Measurements from ENCODE around the gene GUCY1A1. TPM values are rescaled to one million over a fixed set of nuclear protein-coding genes. Genes with fewer than 3 reads are reported as not detected.

Gene GUCY1A1
- total RNA-seq, 3 donors from 2014 or later, result 8.2 to 75.8 (median 57.0) TPM

DNA sequence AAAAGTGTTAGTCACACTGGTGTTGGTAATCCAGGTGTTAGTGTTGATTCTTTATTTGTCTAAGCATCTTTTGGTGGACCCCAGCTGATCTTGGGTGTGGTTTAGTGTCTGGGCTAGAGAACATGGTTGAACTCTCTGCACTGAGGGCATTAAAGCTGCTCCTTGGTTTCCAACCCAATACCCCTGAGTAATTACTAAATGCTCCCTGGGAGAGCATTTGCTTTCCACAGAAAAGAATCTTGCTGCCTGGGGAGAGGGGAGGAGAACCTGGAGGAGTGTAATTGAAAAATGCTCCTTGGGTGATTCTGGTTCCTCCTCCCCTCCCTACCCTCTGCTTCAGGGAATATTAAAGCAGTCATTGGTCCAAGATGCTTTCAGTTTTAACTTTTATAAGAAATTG lies 95.3 kb downstream of the GUCY1A1 start:
- intact Hi-C loops (cut with DNase I; ENCODE audit: low total_unique reads), result no loop called here
- H3K4me1 ChIP-seq, result no peaks in the 10 kb centered on the region

DNA sequence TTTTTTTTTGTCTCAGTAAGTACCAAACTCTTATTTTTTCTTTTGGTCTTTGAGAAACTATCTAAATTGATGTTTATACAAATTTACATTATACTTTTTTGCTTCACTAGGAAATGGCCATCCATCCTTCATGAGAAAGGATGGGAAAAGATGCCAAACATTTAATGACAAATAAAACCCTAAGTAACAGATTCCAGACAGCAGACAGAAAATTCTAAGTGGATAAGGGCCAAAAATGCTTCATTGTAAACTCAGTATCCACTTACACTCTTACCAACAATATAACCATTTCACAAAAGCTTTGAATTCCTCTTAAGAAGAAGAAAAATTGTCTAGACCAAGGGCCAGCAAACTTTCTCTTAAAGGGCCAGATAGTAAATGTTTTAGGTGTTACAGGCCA lies 95.7 kb downstream of the GUCY1A1 start:
- no peak overlapping the region for H3K4me3 ChIP-seq
- no peak overlapping the region for H3K27ac ChIP-seq
- TF ChIP-seq, protein P1, sequence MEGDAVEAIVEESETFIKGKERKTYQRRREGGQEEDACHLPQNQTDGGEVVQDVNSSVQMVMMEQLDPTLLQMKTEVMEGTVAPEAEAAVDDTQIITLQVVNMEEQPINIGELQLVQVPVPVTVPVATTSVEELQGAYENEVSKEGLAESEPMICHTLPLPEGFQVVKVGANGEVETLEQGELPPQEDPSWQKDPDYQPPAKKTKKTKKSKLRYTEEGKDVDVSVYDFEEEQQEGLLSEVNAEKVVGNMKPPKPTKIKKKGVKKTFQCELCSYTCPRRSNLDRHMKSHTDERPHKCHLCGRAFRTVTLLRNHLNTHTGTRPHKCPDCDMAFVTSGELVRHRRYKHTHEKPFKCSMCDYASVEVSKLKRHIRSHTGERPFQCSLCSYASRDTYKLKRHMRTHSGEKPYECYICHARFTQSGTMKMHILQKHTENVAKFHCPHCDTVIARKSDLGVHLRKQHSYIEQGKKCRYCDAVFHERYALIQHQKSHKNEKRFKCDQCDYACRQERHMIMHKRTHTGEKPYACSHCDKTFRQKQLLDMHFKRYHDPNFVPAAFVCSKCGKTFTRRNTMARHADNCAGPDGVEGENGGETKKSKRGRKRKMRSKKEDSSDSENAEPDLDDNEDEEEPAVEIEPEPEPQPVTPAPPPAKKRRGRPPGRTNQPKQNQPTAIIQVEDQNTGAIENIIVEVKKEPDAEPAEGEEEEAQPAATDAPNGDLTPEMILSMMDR (IDR thresholded peaks at IDR 0.05), result no peak
- TF ChIP-seq POLR2AphosphoS5 (IDR thresholded peaks at IDR 0.05) (no peak), POLR2A (IDR thresholded peaks at IDR 0.05) (no peak)
- DNase-seq (ENCODE audit: low spot score in 2 of 2), result no peak
- intact Hi-C loops (cut with DNase I; ENCODE audit: low total_unique reads), result no loop called here
- H3K36me3 ChIP-seq, result no peaks in the 10 kb centered on the region
- H3K9me3 ChIP-seq, result no peaks in the 10 kb centered on the region
- no peaks in the 10 kb centered on the region for H3K27me3 ChIP-seq
- H3K4me1 ChIP-seq, result no peaks in the 10 kb centered on the region

More for the DNA sequence above, 95.3 kb downstream of the GUCY1A1 start:
- Histone ChIP-seq H3K9me3 (no peaks in the 10 kb centered on the region), H3K27ac (no peak overlapping the region), H3K27me3 (no peaks in the 10 kb centered on the region), H3K36me3 (no peaks in the 10 kb centered on the region), H3K4me3 (no peak overlapping the region)
- TF ChIP-seq, protein P1 (IDR thresholded peaks at IDR 0.05), result no peak
- TF ChIP-seq POLR2AphosphoS5 (IDR thresholded peaks at IDR 0.05) (no peak), POLR2A (IDR thresholded peaks at IDR 0.05) (no peak)
- DNase-seq (ENCODE audit: low spot score in 2 of 2), result no peak

DNA sequence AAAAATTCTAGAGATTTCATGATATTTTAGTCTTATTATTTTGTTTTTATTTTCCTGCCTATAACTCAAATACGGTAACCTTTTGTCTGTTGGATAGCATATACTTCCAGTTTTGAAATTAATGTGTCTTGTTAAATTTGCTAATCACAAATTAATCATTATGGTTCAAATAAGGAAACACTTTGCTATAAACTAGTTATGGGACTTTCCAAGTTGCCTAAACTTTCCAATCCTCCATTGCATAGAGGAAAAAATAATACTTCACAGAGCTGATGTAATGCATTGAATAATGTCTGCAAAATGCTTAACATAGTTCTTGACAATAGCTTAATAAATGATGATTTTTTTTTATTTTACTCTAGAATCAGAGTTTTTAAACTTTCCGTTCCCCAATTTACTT lies 96.9 kb downstream of the GUCY1A1 start:
- Histone ChIP-seq H3K4me1 (no peaks in the 10 kb centered on the region), H3K36me3 (no peaks in the 10 kb centered on the region), H3K9me3 (no peaks in the 10 kb centered on the region), H3K4me3 (no peak overlapping the region), H3K27ac (no peak overlapping the region), H3K27me3 (no peaks in the 10 kb centered on the region)
- TF ChIP-seq POLR2AphosphoS5 (IDR thresholded peaks at IDR 0.05) (no peak), POLR2A (IDR thresholded peaks at IDR 0.05) (no peak)
- TF ChIP-seq, protein P1 (IDR thresholded peaks at IDR 0.05), result no peak
- DNase-seq (ENCODE audit: low spot score in 2 of 2), result no peak
- intact Hi-C loops (cut with DNase I; ENCODE audit: low total_unique reads), result no loop called here

DNA sequence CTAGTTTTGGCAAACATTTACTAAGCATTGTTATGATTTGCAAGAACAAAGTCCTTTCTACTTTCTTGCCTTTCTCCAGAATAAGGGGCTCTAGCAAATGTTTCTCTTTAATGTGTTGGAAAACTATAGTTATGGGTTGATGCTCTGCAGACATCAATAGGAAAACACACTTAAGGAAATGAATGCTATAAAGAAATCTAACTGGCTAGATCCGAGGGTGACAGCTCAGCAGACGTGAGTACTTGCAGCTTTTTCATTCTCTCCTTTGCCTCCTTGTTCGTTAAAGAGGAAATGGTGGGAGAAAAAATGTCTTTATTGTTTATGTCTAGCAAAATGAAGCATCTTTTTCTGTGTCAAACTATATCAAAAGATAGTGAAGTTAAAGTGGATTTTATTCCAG lies 98.5 kb downstream of the GUCY1A1 start:
- TF ChIP-seq, protein P1 (IDR thresholded peaks at IDR 0.05), result no peak
- TF ChIP-seq POLR2AphosphoS5 (IDR thresholded peaks at IDR 0.05) (no peak), POLR2A (IDR thresholded peaks at IDR 0.05) (no peak)
- Histone ChIP-seq H3K4me1 (no peaks in the 10 kb centered on the region), H3K9me3 (no peaks in the 10 kb centered on the region), H3K4me3 (no peak overlapping the region), H3K27me3 (no peaks in the 10 kb centered on the region), H3K36me3 (no peaks in the 10 kb centered on the region), H3K27ac (no peak overlapping the region)
- no peak for DNase-seq (ENCODE audit: low spot score in 2 of 2)
- intact Hi-C loops (cut with DNase I; ENCODE audit: low total_unique reads), result no loop called here

DNA sequence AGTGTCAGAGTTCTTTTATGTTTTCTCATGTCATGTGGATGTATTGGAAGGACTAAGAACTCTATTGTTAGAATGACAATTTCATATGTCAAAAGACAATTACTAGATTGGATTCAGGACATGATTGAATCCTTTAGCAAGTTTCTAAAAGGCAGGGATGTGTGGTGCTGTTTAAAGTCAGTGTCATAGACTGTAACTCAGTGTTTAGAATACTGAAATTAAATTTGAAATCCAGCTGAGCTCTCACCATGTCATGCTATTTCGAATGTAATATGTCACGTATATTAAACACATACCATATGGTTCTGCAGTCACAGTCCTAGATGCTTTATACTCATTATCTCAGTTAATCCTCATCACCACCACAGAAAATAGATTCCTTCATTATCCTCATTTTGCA lies 100.0 kb downstream of the GUCY1A1 start:
- no peaks in the 10 kb centered on the region for H3K4me1 ChIP-seq
- no peak overlapping the region for H3K4me3 ChIP-seq
- intact Hi-C loops (cut with DNase I; ENCODE audit: low total_unique reads), result no loop called here
- no peaks in the 10 kb centered on the region for H3K9me3 ChIP-seq
- TF ChIP-seq POLR2A (IDR thresholded peaks at IDR 0.05), result no peak
- TF ChIP-seq, protein P1 (IDR thresholded peaks at IDR 0.05), result no peak
- DNase-seq (ENCODE audit: low spot score in 2 of 2), result no peak
- H3K27ac ChIP-seq, result no peak overlapping the region
- H3K27me3 ChIP-seq, result no peaks in the 10 kb centered on the region
- H3K36me3 ChIP-seq, result no peaks in the 10 kb centered on the region
